Activated effector memory CD4-positive, alpha-beta T cell treated with anti-CD3 and anti-CD28 coated beads, Interleukin-2, amount 50 U/mL, for 16 hours (primary cell): ENCODE measurements around the gene C12orf56.
"Not testable (repeated sequence)": the region's sequence is repeated elsewhere in the genome, so short reads cannot be mapped to it uniquely, and the experiment has no call there.

ENCODE experiments used
- DNase-seq: peaks from one replicate; pipeline ENCODE4 v3.0.0-alpha.2; 2020

Gene C12orf56

DNA sequence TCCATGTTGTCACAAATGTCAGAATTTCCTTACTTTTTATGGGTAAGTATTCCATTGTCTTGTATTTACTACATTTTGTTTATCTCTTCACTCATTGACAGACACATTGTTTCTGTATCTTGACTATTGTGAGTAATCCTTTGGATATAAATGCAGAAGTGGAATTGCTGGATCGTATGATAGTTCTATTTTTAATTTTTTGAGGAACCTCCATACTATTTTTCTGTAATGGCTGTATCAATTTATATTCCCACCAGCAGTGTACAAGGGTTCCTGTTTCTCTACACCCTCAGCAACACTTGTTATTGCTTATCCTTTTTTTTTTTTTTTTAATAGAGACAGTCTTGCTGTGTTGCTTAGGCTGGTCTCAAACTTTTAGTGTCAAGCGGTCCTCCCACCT is 164.9 kb downstream of the C12orf56 start:
- DNase-seq, result no peak

DNA sequence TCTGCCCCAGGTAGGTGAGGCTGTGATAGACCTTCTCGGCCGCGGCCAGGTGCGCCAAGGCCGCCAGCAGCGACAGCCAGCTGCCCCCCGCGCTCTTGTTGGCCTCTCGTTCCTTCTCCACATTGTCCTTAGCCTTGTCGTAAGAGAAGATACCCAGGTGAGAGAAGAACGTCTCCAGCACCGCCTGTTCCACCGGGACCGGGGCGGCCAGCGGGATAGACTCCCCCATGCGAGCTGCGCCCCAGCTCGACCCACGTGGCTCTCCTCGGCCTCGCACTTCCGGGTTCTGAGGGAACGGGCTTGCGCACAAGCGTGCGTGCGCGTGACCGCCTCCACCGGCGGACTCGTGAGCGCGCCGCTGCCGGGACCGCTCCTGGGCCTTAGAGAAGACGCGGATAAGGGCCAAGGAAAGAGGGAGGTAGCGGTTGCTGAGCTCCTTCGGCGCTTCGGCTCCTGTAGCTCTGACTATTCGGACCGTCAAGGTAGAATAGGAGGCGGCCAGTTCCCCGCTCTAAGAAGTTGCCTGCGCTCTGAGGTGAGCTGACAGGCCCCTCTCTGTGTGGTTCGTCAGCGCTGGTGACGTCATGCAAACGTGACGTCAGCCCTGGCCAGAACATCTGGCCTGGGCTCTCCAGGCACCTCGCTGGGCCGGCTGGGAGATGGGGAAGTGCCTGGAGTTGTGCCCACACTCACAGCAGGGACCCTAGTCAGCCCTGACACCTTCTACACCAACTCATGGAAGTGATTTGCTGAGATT is 168.4 kb downstream of the C12orf56 start, which contains the start of gene KICS2:
Gene KICS2, minus strand, starts transcription at position 288 of the 757 bp plus-strand sequence. Its CDS starts 59 bp downstream, at position 229.
- DNase-seq, result peak; percentile 97

DNA sequence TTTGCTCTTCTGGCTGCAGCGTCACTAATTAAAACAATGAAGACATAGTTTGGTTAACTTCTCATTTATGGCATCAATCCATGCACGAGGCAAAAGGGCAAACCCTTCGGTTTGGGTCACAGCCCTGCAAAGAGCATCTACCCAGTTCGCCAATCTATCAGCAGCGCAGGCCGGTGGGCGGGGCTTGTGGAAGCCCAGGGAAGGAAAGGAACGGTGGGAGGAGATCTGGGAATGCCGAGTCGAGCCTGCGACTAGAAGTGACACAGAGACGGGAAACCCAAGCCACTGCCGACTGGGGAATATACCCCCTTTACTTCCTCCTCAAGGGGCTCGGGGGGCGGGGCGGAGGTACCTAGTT is 168.9 kb downstream of the C12orf56 start:
- peak; percentile 86 for DNase-seq

DNA sequence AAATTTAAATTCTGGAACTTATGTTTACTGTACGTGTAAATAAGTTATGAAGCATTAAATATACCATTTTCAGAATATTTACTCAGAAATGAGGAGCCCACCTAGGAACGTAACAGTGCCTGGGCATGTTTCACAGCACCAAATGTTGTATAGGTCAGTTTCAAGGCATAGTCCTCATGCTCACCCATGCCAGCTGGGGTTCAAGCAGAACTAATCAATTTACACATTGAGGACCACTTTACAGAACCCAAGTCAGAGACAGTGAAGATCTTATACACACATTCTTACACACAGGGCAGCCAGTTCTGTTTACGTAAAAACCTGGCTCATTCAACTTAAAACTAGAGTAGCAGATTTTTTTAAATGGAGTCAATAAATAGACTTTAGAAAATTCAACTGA is 170.5 kb downstream of the C12orf56 start:
- DNase-seq, result no peak

DNA sequence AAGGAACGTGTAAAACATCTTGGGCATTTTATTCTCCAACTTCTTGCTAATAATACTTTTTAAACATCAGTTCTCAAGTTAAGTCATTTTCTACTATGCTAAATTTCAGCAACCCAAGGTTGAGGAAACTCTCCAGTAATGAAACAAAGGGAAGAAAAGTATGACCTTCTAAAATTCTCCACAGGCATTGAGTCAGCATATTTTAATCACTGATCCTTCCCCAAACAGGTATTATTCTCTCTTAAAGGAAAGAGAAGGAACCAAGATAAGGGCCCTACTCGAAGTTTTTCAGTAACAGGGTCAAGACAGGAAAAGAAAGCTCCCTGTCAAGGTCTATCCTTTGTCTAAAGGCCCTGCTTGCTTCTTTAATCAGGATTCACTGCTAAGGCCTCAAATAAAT is 171.4 kb downstream of the C12orf56 start:
- DNase-seq, result no peak

DNA sequence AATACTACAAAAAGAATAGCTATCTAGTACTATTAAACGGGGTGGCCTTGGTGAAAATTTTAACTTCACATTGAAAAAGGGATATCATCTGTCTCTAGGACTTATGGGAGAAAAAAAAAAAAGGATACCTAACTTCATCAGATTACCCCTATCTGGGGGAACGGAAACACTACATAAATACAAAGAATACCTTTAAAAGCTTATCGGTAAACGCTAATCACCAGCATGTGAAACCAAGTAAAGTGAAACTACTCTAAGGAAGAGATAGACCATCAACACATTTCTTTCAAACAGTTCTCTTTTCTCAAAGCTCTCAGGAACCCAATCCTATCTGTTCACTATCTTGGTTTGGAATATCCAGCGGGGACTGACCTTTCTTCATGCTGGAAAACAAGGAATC is 172.0 kb downstream of the C12orf56 start:
- no peak for DNase-seq

DNA sequence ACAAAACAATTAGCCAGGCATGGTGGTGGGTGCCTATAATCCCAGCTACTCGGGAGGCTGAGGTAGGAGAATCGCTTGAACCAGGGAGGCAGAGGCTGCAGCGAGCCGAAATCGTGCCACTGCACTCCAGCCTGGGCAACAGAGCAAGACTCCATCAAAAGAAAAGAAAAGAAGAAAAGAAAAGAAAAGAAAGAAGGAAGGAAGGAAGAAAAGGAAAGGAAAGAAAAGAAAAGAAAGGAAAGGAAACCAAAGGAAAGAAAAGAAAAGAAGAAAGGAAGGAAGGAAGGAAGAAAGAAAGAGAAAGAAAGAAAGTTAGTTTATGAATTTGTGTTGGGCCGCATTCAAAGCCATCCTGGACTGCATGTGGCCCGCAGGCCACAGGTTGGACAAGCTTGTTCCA is 172.9 kb downstream of the C12orf56 start:
- not testable (repeated sequence) for DNase-seq

DNA sequence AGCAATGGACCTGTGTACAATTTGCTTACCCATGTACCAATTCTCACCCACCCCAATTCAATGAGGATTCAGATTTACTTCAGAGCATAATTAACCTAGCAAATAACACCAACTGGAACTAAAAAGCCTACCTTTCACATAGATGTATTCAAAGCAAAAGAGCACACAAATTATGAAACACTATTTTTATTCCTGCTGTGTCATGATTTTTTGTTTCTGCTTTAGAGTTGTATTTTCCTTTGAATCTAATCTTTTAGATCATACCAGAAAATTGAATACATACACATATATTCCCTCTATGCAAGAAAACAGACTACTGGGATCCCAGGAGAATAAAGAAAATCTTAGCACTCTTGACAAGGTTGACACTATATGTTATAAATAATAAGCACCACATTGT is 174.3 kb downstream of the C12orf56 start:
- no peak for DNase-seq
